C4-2B (cell line): ENCODE measurements around the gene FAM13A.

ENCODE experiments used
- H3K27ac ChIP-seq: fragments of 450-650 bp; 2 replicates; pipeline ENCODE4 v1.5.1; 2017
- ZFX ChIP-seq: fragments of 450-650 bp; IDR thresholded peaks from 2 replicates; pipeline ENCODE4 v1.6.1; 2017
- TF ChIP-seq, protein P1 (sequence below): fragments of 450-650 bp; conservative IDR thresholded peaks from 2 replicates; pipeline ENCODE4 v1.5.1; 2017; ENCODE audit warnings: mild to moderate bottlenecking

FAM13A gene

DNA sequence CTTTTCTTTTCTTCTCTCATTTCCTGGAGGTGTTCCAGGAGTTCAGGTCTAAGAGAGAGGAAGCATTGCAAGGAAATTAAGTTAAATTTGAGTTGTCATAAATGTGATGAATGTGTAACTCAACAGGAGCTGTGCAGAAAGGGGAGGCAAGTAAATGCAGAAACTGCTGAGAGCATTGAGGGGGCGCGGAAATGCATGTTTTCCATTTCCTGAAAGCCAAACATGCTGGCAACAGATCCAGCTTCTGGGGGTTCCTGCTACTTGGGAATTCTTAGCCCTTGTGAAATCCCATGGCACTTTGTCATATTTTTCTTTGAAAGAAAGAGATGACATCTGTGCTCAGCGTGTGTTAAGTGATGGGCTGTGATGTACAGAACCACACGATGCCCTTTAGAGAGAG is 325.6 kb downstream of the FAM13A start:
- no peak overlapping the region for H3K27ac ChIP-seq
- no peak for TF ChIP-seq ZFX
- TF ChIP-seq, protein P1, sequence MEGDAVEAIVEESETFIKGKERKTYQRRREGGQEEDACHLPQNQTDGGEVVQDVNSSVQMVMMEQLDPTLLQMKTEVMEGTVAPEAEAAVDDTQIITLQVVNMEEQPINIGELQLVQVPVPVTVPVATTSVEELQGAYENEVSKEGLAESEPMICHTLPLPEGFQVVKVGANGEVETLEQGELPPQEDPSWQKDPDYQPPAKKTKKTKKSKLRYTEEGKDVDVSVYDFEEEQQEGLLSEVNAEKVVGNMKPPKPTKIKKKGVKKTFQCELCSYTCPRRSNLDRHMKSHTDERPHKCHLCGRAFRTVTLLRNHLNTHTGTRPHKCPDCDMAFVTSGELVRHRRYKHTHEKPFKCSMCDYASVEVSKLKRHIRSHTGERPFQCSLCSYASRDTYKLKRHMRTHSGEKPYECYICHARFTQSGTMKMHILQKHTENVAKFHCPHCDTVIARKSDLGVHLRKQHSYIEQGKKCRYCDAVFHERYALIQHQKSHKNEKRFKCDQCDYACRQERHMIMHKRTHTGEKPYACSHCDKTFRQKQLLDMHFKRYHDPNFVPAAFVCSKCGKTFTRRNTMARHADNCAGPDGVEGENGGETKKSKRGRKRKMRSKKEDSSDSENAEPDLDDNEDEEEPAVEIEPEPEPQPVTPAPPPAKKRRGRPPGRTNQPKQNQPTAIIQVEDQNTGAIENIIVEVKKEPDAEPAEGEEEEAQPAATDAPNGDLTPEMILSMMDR = no peak

DNA sequence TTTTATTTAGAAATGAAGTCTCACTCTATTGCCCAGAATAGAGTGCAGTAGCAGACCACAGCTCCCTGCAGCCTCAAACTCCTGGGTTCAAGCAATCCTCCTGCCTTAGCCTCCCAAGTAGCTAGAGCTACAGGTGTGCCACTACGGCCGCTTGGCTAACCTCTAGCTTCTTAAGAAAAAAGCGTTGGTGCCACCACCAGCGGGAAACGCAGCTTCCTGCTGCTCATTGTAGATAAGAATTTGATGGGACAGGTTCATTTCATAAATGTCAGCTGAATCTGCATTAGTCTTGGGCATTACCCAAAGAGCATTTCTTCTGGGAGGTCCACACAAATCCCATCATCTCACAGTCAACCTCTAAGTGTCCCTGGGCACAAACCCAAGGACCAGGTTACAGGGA is 326.2 kb downstream of the FAM13A start:
- H3K27ac ChIP-seq = no peak overlapping the region
- TF ChIP-seq, protein P1 = no peak
- no peak for TF ChIP-seq ZFX

DNA sequence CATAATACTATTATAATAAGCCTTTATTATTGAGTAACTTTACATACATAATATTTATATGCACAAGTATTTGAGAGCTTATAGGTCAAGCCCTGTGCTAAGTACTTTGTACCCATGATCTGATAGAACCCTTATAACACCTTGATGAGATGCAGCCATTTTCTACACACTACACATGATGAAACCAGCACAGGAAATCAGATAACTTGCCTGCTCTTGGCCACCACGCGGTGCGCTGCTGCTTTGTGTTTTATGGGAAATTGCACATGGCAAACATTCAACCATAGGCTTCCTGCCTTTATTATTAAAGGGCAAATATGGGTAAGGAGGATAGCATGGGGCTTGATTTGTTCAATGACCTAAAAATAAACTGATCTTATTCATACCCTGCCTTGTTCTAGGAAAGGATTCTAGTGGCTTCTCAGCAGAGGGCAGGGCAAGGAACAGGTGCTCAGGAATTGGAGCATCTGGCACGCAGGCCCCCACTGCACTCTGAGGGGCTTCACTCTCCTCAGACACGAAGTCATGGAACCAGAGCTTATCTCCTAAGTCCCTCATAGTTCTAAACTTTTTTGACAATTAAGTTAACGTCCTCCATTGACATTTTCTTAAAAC is 327.7 kb downstream of the FAM13A start:
- H3K27ac ChIP-seq = no peak overlapping the region
- TF ChIP-seq ZFX = no peak
- TF ChIP-seq, protein P1 = no peak

DNA sequence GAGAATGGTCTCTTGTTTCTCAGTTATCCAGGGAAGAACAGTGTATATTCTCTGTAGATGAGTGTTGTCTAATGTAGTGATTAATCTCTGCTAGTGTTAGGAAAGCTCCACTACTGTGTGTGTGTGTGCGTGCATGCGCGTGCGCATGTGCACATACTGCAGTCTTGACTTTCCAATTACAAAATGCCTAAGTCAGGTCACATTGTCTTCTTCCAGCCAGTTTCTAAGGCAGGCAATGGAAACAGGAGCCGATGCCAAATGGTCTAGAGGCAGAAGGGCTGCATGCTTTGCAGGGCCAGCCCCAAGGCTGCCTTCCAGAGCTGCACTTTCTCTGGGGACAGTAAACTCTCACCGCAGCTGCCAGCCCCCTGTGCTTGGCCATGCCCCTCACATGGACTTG is 328.8 kb downstream of the FAM13A start:
- no peak overlapping the region for H3K27ac ChIP-seq
- TF ChIP-seq, protein P1 = no peak
- no peak for TF ChIP-seq ZFX

DNA sequence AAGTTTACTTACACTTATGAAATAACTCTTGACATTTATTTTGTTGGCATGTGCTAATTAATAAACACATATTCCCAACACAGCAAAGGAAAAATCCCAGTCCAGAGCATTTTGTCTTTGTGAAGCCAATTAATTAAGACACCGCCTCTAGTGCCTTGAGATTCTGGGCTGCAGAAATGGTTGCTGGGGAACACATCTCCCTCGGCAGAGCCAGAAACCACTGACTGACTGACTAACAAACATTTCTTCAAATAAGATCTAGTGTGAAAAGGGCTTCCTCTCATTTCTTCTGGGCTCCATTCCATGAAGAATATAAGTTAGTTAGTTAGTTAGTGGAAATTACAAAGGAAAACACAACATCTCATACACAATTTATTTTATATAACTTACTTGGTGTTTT is 331.0 kb downstream of the FAM13A start:
- no peak overlapping the region for H3K27ac ChIP-seq
- TF ChIP-seq, protein P1 = no peak
- no peak for TF ChIP-seq ZFX

DNA sequence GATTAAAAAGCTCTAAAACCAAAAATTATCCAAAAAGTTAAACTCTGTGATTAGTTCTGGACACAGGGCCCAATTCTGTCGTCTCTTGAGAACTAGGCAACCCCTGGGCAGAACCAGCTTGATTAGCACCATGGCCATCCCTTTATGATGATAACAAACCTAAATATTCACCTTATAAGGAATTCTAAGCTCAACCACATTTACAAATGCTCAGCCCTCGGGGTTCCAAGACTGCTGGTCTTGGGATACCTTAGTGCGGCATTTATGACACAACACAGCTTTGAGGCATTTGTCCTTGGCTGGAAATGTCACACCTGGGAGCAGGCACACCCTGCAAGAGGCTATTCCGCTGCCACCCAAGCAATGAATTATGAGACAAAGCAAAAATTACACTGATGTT is 331.8 kb downstream of the FAM13A start:
- TF ChIP-seq, protein P1 = no peak
- TF ChIP-seq ZFX = no peak
- H3K27ac ChIP-seq = no peak overlapping the region

DNA sequence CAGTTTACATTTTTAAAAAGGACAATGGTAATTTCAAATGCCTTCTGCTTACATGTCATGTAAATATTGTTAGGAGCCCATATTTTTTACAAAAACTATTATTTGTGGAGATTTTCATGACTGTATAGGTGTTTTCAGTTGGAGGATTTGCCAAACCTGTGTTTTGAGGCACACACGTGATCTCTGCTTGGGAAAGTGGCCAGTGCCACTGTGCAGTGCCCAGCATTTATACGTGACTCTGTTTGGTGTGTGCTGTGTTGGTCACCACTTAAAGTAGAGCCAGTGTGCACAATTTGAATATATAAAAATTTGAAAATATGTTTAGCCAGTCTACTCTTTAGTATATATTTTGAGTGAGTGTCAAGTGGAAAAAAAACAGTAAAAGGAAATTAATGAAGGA is 332.6 kb downstream of the FAM13A start:
- H3K27ac ChIP-seq = no peak overlapping the region
- TF ChIP-seq, protein P1 = no peak
- no peak for TF ChIP-seq ZFX
